Retina (tissue), 1 donor: ENCODE measurements around the gene DMD.

Experiments used
- DNase-seq: peaks from one replicate; pipeline ENCODE4 v3.0.0-alpha.2; 2016

DMD gene

DNA sequence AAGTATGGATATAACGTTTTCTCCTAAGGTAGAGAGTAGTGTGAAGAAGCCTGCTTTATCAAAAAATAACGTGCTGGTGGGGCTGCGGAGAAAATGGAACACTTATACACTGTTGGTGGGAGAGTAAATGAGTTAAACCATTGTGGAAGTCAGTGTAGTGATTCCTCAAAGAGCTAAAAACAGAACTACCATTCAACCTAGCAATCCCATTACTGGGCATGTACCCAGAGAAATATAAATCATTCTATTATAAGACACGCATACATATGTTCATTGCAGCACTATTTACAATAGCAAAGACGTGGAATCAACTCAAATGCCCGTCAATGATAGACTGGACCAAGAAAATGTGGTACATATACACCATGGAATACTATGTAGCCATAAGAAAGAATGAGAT is 196.4 kb downstream of the DMD start:
- no peak for DNase-seq

DNA sequence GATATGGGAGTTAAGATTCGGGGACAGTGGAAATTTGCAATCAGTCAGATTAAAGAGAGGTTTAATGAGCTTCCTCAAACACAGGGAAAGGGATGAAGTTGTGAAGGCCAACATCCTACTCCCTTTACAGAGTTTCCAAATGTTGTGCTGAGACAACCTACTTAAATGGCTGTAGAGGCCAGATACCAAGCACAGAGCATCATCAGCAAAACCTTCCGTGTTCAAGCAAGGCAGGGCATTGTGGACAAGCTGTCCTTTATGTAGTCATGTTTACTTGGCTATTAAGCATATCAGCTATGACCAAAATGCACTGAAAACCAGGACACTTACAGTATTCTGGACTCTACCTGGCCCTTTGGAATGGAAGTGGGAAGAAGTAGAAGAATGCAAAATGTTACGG is 197.3 kb downstream of the DMD start:
- no peak for DNase-seq

DNA sequence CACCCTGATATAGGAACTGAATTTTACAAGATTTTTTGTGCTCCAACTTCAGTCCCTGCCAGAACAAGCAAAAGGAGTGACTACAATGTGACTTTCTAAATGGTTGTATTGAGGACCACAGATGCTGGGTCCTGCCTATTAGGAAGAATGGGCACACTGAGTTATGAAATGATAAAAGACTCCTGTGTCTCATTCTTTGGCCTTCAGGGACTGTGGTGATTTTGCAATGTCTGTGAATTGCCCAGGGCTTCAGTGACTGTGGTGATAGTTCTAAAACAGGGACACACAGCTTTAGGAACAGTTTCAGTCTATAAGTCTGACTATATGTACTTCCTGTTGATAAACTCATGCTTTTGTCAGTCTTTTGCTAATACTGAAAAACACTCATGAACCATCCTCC is 210.2 kb downstream of the DMD start:
- DNase-seq: no peak

DNA sequence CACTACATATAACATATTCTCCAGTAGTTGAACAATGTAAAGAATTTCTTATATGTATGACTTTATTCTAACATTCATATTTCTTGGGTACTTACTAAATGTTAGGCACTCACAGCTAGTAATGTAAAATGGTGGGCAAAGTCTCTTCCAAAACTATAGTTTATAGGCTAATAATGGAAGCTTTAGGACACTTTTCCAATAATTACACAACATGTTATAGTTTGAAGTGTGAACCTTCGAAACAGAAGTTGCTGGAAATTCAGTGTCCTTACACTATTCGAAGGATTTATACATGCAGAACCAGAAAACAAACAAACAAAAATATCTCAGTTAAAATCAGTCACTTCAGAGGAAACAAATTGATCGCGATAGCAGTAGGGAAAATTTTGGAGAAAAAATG is 212.6 kb downstream of the DMD start:
- DNase-seq: no peak

DNA sequence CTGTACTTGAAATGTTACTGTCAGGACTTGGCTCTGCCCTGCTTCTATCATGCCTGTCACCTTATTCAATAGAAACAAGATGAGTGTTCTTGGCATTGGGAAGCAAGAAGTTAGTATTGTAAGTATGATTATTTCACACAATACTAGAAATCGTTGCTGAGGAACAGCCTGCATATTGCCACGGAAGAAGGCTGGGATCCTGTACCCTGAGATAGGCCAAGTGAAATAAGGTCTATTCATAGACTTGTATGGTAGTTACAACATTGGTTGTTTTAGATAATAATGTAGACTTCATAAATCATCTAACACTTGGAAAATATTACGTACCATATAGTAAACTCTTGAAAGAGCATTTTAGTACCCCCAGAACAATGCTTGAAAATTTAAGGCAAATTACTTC is 215.9 kb downstream of the DMD start:
- DNase-seq: no peak

DNA sequence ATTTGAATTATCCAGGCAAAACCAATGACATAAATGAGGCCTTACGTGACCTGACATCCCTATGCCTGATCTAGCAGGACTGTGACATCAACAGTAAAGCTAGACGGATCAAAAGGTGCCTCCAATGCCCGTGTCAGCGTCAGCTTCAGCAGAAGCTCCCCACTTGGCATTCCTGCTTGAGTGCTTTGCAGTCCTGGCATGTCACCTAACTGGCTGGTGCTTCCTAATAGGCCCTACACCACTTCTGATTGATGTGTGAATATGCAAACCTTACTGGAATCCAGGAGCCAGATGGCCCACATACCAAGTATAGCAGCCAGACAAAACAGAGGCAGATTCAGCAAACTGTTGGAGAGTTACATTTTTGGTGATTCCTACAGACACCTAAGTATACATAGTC is 224.2 kb downstream of the DMD start:
- DNase-seq: peak; percentile 26

DNA sequence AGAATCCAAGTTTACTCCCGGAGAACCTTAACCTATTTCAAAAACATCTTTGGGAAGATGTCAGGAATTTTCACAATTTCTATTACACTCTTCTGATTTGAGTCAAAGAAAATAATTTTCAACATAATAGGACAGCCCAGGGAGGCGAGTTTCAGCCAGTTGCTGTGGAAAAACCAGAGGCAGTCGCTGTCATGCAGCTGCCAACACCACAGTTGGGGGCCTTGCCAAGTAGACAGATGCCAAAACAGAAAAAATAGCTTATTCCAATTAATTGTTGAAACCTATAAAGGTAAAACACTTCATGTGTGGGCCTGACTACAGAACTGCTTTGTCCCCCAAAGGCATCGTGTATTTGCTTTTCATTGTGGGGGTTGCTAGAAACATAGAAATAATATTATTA is 225.8 kb downstream of the DMD start:
- no peak for DNase-seq

DNA sequence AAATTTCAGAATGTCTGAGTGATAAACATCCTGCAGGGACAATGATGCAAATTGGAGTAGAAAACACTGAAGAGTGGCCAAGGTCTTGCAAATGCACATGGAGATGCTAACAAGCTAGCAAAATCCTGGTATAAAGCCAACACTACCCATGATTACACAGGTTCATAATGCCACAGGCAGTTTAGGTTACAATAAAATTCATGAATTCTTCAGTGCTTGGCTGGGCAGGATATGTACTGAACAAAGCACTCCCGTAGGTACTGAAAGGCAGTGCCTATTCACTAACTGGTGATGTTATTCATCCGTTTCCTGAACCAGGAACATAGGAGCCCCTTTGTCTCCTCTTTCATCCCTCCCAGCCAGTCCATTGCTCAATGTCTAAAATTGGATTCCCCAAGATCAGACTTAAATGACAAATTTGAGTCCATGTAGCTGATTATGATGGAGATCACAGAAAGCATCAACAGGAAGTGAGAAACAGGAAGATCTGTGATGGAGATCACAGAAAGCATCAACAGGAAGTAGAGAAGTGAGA is 244.5 kb downstream of the DMD start:
- DNase-seq: no peak

DNA sequence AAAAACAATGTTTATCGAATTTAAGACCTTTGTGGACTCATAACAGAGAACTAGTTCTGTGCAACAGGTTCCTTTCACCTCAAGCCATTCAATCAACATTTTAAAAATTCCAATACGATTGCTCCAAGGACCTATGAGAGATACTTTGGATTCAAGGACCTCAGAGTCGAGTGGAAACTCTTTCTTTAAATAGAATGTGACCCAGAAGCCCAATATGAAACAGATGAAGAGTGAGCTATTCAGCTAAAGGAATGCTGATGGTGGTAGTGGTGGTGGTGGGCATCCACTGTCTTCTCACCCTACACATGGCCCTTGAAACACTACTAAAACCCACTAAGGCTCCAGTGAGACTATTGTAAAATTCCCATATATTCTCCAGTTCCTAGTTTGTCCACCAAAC is 257.2 kb downstream of the DMD start:
- DNase-seq: no peak

DNA sequence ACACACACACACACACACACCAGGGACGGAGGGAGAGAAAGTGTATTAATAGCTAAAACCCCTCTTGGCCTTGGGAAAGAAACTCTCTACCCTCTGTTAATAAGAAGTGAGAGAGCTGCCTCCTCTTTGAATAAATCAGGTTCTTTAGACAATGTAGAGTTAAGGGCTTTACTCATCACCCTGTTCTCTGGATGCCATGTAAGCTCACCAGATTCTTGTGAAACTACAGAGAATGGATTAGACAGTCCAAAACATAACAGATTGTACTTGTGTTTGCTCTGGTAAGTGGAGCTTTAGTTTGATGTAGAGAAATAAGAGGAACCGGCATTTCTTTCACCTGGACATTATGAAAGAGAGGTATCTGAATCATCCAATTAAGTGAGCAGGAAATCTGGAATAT is 263.2 kb downstream of the DMD start:
- no peak for DNase-seq

DNA sequence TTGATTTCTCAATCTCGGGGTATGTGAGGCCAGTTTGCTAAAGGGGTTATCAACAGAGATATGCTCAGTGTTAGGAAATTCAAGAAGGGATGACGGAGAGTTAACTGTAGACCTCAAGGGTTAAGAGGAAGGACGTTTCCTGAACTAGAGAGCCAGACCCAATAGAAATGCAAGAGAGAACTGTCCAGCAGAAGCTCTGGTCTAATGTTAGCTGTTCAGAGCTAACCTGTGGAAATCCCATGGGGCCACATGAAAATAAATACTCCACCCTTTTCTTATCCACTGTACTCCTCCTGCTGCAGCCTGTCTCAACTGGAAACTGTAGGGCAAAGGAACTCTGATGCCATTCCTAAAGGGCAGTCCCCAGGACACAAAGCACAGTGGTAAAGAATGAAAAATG is 274.3 kb downstream of the DMD start:
- no peak for DNase-seq

DNA sequence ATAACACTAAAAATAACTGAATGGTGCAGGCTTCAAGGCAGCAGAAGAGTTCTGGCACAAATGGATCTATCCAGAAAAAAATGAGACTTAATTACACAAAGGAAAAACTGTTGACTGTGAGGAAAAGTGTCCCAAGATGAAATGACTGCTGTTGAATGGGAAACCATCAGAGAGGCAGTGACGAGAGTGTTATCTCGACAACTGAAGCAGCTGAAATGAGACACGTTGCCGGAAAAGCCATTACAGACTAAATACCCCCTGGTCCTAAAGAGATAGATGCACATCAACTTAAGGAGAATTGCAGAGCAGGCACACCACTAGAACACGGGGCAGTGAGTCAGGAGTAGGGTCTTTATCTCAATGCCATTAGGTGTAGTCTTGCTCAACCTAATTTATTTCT is 277.8 kb downstream of the DMD start:
- DNase-seq: no peak

DNA sequence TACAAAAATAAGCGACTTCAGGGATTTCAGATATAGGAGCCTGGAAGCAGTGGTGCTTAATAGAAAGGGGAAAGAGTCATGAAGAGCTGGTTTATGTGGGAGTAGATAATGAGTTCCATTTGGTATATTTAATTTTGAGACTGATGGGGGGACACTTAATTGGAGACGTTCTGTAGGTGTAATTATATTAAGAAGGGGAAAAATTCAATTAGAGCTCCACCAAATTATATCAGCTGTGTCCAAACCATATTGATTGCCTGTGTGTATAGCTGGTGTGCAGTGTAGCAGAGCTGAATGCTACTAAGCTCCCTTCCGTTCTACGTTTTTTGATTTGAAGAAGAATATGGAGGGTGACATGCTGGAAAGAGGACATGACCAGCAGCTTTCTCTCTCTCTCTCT is 282.3 kb downstream of the DMD start:
- DNase-seq: no peak

DNA sequence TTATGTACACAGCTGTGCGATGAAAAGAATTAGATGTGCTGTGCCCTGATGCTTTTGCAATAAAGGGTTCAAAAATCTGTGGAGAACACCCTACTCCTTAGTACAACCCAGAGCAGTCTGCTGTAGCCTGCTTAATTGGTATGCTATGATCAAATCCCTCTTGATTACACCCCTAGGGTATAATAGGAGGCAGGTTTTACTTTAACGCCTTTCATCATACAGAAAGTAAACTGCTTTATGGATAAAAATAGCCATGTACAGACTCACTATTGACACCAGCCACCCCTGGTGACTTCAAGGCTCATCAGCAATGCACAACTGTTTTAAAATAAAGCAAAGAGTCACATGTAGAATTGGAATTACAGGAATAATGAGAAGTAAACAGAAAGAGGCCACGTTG is 315.3 kb downstream of the DMD start:
- no peak for DNase-seq

DNA sequence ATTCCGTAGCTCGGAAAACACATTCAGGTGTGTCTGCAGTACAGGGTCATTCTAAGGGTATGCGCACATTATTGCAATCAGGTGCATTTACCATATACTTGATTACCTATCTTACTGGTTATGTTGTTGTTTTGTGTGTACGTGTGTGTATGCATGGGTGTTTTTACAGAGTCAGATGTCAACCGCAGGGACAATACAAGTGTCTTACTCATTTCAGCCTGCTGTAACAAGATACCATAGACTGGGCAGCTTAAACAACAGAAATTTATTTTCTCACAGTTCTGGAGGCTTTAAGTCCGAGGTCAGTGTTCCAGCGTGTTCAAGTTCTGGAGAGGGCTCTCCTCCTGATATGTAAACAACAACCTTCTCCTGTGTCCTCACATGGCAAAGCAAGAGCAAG is 316.7 kb downstream of the DMD start:
- DNase-seq: no peak

DNA sequence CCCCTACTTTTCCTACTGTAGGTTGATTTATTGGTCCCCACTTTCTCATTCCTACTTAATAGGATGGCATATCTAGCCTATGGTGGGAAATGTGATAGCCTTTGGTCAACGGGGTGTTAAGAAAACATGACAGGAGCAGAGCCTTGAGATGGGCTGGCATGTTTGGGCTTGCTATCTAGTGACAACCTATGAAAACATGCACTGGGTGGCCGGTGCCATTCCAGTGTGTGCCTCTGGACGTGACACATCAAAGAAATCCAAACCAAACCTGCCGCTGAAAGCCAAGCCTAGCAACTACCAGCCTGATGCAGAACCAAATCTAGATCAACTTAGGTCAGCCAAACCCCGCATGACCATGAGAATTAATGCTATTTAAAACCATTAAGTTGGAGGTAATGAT is 317.6 kb downstream of the DMD start:
- DNase-seq: no peak

DNA sequence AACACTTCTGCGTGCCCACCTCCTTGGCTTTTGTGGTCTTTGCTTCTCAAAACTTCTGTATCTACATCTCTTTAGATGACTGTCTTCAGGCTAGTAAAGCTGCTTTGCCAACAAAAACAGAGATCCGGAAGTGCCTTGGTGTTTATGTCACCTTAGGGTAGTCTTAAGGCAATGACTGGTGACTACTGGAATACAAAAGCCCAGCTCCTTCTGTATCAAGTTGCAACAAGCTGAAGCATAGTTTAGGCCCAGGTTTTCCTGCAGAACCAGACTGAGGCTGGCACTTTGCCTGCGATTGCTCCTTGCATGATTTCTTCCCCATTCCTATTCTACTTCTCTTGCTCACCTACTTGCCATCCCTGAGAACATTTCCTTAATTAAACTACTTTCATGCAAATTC is 333.8 kb downstream of the DMD start:
- no peak for DNase-seq

DNA sequence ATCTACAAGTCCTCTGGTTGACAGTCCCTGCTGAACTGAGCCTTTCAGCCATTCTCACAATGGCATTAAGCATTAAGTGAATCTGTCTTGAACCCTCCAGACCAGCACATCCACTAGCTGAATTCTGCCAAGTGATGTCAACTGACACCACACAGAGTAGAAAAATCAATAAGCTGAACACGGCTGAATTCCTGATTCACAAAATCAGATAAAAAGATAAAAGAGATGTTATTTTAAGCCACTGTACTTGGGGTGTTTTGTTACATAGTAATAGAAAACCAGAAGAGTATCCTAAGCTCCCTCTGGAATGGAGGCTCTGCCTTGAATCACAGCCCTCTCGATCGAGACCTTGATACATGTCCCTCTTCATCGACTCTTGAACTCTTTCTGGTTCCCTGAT is 336.5 kb downstream of the DMD start:
- DNase-seq: peak; percentile 2

DNA sequence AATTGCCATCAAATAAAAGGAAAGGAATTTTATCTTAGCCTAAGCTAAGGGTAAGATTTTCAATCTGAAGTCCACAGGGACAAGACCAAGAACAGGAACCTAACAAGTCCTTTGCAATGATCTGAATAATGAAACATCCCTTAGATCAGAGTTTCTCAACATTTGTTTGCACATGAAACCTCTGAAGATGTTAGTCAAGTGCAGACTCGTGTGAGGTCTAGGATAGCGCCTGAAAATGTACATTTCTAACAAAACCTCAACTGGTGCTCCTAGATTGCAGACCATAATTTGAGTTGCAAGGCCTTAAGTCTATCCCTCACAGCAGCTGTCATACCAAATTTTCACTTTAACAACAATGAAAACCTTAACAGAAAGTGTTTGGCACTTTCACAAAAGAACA is 337.6 kb downstream of the DMD start:
- DNase-seq: no peak

DNA sequence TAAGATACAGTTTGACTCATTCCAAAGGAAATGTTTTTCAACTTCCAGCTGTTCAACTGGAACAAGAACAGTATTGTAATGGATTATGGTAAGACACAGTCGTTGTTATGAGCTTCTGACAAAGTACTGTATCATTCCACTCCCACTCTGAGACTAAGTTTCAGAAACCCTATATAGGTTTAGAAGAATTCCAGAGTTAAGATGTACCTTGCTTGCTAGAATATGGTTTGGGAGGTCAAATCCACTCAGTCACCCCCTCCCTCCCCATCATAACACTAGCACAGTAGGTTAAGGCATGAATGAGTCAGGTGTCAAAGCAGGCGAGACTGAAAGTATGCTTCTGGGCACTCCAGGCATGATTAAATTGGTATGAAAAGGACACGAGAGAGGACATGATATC is 339.7 kb downstream of the DMD start:
- no peak for DNase-seq

DNA sequence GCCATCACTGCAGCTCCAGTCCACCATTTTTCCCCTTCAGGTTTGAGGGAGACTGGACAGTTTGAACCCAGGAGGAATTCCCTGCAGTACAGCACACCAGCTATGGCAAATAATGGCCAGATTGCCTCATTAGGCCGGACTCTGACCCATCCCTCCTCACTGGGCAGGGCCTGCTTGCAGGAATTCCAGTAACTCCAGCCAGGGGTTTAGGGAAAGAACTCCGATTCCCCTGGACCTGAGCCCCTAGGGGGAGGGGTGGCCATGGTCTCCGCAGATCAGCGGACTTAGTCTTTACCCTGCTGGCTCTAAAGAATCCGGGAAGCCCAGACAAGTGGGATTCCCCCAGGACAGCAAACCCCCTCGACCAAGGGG is 342.8 kb downstream of the DMD start:
- DNase-seq: no peak

DNA sequence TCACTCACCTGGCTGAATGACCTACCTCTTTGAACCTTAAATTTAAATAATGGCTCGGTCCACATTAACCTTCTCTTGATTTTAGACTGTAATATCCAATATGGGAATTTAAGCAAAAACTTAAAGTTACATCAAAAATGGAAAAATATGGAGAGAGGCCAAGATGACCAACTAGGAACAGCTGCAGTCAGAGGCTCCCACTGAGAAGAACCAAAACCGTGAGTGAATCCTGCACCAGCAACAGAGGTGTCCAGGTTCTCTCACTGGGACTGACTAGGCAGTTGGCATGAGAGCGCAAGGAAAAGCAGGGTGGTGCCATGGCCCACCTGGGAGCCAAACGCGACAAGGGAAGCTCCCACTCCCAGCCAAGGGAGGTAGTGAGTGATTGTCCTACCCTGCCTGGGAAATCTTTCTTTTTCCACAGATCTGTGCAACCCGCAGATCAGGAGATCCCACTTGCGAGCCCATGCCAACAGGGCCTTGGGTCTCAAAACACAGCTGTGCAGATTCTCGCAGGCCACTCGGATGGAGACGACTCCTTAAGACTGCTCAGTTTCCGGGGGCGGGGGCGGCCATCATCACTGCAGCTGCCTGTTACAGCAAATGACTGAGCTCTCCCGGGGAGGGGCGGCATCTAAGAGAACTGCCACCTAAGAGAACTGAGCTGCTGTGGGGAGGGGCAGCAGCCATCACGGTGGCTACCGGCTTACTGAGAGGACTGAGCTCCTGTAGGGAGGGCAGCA is 343.4 kb downstream of the DMD start:
- no peak for DNase-seq

DNA sequence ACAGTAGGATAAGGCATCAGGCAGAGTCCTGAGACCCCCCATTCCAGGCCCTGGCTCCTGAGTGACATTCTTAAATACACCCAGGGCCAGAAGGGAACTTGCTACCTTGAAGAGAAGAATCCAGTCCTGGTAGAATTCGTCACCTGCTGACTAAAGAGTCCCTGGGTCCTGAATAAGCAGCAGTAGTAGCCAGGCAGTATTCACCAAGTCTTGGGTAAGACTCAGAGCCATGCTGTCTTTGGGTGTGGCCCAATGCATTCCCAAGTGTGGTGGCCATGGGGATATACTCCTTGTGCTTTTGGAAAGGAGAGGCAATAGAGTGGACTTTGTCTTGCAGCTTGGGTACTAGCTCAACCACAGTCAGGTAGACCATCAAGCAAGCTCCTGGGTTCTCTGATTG is 359.1 kb downstream of the DMD start:
- DNase-seq: no peak

DNA sequence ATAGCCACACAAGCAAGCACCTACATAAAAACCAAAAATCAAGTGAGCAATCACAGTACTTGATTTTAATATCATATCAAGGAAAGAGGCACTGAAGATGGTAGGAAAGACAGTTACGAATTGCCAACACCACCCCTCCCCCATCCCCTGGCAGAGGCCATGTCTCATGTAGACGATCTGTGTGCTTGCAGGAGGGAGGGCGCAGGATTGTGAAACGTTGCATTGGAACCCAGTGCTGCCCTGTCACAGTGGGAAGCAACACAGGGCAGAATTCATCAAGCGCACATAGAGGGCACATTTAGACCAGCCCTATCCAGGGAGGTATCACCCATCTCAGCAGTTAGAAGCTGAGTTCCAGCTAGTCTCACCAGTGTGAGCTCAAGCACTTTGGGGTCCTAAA is 359.8 kb downstream of the DMD start:
- no peak for DNase-seq

DNA sequence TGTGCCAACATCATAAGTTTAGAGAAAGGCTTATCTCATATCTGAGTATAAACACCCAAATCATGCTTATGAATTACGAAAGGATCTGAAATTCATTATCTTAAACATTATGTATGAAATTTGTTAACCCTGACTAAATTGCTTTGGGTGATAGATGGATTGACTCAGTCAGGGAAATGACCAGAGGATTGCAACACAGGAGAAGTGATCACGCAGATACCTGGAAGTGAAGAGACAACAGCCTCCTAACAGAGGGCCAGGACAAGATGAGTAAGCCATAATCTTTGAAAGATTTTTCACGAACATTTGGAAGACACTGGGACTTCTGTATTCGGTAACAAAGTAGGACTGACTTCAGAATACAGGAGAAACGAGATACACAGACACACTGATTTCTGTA is 363.4 kb downstream of the DMD start:
- no peak for DNase-seq

DNA sequence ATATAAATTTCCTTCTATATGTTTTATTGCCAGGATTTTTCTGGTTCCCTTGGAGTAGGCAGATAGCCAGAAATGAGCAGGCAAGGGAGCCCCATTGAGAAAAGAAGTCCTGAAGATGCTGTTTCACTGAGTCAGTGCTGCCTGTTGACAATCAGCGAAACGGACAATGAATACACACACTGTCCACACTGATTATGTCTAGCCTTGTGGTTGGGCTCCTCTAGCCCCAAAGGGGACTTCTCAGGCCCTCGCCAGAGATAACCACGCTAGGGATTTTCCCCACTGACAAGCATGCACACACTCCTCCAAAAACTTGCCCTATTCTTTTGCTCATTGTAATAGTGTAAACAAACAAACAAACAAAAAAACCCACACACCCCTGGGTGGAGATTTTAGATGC is 369.3 kb downstream of the DMD start:
- DNase-seq: no peak
